Vagina (tissue), 2 donors: ENCODE measurements around the gene BRMS1L.

Experiments used
- CTCF ChIP-seq, 3 experiments: fragments of 450-650 bp in 2 of 3; fragments of 200-600 bp in 1 of 3; sonication (generic) in 1 of 3; IDR thresholded peaks; one replicate each; pipeline ENCODE4 v1.5.1; 2017 to 2019; ENCODE audit warnings: antibody characterized with exemption in 3 of 3, mild to moderate bottlenecking in 2 of 3, moderate library complexity in 2 of 3
- POLR2A ChIP-seq, 2 donors: fragments of 450-650 bp; IDR thresholded peaks; one replicate each; pipeline ENCODE4 v1.6.1; 2017; ENCODE audit warnings: antibody characterized with exemption in 2 of 2, mild to moderate bottlenecking in 2 of 2, moderate library complexity in 2 of 2
- POLR2AphosphoS5 ChIP-seq, 2 donors: sonication (generic); formaldehyde crosslinking; IDR thresholded peaks; one replicate each; pipeline ENCODE4 v1.9.0; 2017; ENCODE audit warnings: antibody characterized with exemption in 2 of 2, mild to moderate bottlenecking in 2 of 2, low read depth in 1 of 2; ENCODE audit not compliant: insufficient read depth in 1 of 2

- no peak for TF ChIP-seq POLR2A (IDR thresholded peaks at IDR 0.05)
- TF ChIP-seq POLR2AphosphoS5 (IDR thresholded peaks at IDR 0.05; ENCODE audit: insufficient read depth in 1 of 2, low read depth in 1 of 2): no peak
- no peak for TF ChIP-seq CTCF (IDR thresholded peaks at IDR 0.05)
These were observed 16.5 kb upstream of the BRMS1L start for GRCh38 chr14:35809597-35809996.
